RWPE2 (cell line): ENCODE measurements around the gene ETV3.

Source experiments
- ATAC-seq: fragments of 200-7000 bp; cut with Tn5 transposase; 3 replicates; pipeline ENCODE4 v1.9.1; 2021; ENCODE audit warnings: low read depth
- DNase-seq: peaks from one replicate; pipeline ENCODE4 v3.0.0-alpha.2; 2020; ENCODE audit warnings: low spot score
- H3K27ac ChIP-seq: fragments of 450-650 bp; 2 replicates; pipeline ENCODE4 v1.5.1; 2017; ENCODE audit warnings: mild to moderate bottlenecking; ENCODE audit not compliant: poor library complexity, severe bottlenecking
- H3K27me3 ChIP-seq: fragments of 250-450 bp; sonication (Bioruptor Pico); 2 replicates; pipeline ENCODE4 v1.5.1; 2021; ENCODE audit warnings: mild to moderate bottlenecking, moderate library complexity; ENCODE audit not compliant: insufficient read depth, poor library complexity, severe bottlenecking
- H3K36me3 ChIP-seq: fragments of 250-450 bp; sonication (Bioruptor Pico); 2 replicates; pipeline ENCODE4 v1.5.1; 2020; ENCODE audit warnings: low read depth, mild to moderate bottlenecking, moderate library complexity
- H3K4me1 ChIP-seq: fragments of 250-450 bp; sonication (Bioruptor Pico); 2 replicates; pipeline ENCODE4 v1.5.1; 2021; ENCODE audit warnings: mild to moderate bottlenecking, moderate library complexity; ENCODE audit not compliant: insufficient read depth, poor library complexity, severe bottlenecking
- H3K4me3 ChIP-seq: fragments of 250-450 bp; sonication (Bioruptor Pico); 2 replicates; pipeline ENCODE4 v1.5.1; 2021; ENCODE audit warnings: mild to moderate bottlenecking, moderate library complexity; ENCODE audit not compliant: severe bottlenecking
- H3K9me3 ChIP-seq: fragments of 250-450 bp; sonication (Bioruptor Pico); 2 replicates; pipeline ENCODE4 v1.5.1; 2021; ENCODE audit warnings: mild to moderate bottlenecking, moderate library complexity; ENCODE audit not compliant: severe bottlenecking
- TF ChIP-seq, protein P1 (sequence below): fragments of 450-650 bp; IDR thresholded peaks from one replicate; pipeline ENCODE4 v1.5.1; 2017; ENCODE audit warnings: mild to moderate bottlenecking, moderate library complexity; ENCODE audit not compliant: poor library complexity, severe bottlenecking

Gene ETV3

DNA sequence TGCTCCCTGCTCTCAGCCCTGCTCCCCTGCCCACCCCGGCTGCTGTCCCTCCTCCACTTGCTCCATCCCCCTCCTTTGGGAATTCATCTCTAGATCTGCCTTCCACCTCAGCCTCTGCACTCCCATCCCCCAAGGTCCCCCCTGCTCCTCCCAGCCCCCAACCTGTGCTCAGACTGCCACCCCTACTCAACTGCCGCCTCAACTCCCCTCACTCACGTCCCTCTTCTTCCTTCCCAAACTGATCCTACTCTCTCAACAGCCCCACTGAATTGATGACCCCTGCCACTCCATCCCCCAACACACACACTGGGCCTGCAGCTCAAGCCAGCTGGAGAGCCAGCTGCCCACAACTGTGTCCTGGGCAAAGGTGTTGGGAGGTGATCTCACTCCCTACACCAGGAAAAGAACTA lies 22.8 kb downstream of the ETV3 start:
- Histone ChIP-seq H3K36me3 (no peaks in the 10 kb centered on the region), H3K4me1 (no peaks in the 10 kb centered on the region), H3K4me3 (no peak overlapping the region), H3K27me3 (no peaks in the 10 kb centered on the region), H3K27ac (no peak overlapping the region), H3K9me3 (no peaks in the 10 kb centered on the region)
- ATAC-seq (no peak), DNase-seq (no peak)
- TF ChIP-seq, protein P1, sequence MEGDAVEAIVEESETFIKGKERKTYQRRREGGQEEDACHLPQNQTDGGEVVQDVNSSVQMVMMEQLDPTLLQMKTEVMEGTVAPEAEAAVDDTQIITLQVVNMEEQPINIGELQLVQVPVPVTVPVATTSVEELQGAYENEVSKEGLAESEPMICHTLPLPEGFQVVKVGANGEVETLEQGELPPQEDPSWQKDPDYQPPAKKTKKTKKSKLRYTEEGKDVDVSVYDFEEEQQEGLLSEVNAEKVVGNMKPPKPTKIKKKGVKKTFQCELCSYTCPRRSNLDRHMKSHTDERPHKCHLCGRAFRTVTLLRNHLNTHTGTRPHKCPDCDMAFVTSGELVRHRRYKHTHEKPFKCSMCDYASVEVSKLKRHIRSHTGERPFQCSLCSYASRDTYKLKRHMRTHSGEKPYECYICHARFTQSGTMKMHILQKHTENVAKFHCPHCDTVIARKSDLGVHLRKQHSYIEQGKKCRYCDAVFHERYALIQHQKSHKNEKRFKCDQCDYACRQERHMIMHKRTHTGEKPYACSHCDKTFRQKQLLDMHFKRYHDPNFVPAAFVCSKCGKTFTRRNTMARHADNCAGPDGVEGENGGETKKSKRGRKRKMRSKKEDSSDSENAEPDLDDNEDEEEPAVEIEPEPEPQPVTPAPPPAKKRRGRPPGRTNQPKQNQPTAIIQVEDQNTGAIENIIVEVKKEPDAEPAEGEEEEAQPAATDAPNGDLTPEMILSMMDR = no peak

DNA sequence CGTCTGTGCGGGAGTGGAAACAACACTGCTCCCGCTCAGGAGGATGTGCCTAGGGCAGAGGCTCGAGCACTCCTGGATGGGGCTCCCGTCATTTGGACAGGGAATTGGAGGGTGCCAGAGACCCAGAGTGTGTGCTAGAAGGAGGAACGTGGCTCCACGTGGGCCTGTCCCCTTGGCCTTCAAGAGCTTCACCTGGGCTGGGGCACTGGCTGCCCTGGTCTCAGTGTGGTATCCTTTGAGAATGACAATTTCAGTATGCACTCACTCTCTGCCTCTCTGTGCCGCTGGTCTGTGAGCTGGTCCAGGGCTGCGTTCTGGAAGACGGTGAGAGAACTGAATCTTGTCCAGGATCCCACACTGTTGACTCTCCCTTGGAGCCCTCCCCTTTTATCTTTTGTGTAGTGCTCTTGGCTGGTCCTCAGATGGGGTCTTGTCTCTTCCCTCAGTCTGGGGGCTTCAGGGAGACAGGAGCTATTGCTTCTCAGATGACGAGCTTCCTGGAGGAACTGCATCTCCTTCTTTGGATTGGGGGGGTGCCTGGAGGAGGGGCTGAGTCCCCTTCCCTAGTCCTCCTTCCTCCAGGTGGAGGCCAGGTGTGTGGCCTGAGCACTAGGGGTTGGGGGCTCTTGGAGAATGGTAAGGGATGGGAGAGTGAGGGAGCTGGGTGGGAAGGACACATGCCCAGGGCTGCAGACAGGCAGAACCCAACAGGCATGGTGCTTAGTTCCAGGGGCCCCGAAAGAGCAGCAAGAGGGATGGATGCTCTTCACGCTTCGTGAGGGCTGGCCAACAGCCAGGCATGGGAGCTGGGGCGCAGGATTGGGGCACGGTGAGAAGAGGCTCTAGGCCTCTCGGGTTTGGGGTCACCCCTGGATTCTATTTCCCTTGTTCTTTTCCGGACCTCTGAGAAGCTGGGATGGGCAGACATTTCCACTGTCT lies 23.7 kb downstream of the ETV3 start:
- no peak for ATAC-seq
- H3K27ac ChIP-seq = no peak overlapping the region
- no peaks in the 10 kb centered on the region for H3K36me3 ChIP-seq
- no peak for DNase-seq
- no peaks in the 10 kb centered on the region for H3K9me3 ChIP-seq
- TF ChIP-seq, protein P1 = no peak
- no peaks in the 10 kb centered on the region for H3K4me1 ChIP-seq
- H3K4me3 ChIP-seq = no peak overlapping the region
- H3K27me3 ChIP-seq = no peaks in the 10 kb centered on the region

DNA sequence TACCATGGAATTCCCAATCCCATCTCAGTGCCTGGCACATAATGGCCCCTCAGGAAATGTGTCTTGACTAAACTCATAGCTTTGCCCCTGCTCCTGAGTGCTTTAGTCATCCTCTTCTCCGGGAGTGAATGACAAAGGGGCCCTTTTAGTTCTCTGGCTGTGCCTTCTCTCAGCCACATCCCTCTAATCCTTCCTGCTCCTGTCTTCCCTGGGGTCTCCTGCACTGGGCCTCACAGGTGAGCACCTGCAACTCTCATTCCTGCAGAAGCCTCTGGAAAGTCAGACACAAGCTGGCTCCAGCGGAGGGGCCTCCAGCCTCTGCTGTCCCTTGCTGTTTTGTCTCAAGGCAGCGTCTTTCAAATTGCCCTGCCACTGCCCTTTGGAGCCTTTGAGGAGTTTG lies 24.6 kb downstream of the ETV3 start:
- TF ChIP-seq, protein P1 = no peak
- H3K27ac ChIP-seq = no peak overlapping the region
- H3K9me3 ChIP-seq = no peaks in the 10 kb centered on the region
- no peak for DNase-seq
- H3K36me3 ChIP-seq = no peaks in the 10 kb centered on the region
- no peaks in the 10 kb centered on the region for H3K27me3 ChIP-seq
- H3K4me1 ChIP-seq = no peaks in the 10 kb centered on the region
- ATAC-seq = no peak
- H3K4me3 ChIP-seq = no peak overlapping the region

DNA sequence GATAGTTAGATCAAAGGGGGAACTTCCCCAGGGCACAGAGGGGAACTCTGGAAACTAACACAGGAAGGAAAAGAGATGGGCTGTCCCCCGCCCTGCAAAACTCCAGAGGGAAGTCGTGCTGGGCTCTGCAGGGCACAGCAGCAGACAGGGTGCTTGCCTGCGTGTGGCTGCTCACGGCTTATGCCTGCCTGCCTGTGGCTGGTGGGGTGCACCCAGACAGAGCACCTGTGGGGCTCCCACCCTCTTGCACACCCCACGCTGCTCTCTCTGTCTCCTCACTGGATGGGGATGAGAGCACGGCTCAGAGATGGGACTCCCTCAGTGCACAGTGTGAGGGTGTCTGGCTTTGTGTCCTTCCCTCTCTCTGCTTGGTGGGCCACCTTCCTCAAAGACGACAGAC lies 25.1 kb downstream of the ETV3 start:
- H3K4me3 ChIP-seq = no peak overlapping the region
- H3K4me1 ChIP-seq = no peaks in the 10 kb centered on the region
- no peaks in the 10 kb centered on the region for H3K9me3 ChIP-seq
- DNase-seq (no peak), ATAC-seq (no peak)
- TF ChIP-seq, protein P1 = no peak
- H3K36me3 ChIP-seq = no peaks in the 10 kb centered on the region
- no peak overlapping the region for H3K27ac ChIP-seq
- no peaks in the 10 kb centered on the region for H3K27me3 ChIP-seq
